GM21619 (cell line): ENCODE results near the gene PCBP4.

ENCODE experiments used
- ATAC-seq: cut with Tn5 transposase; IDR thresholded peaks from one replicate; pipeline ENCODE4 v1.9.1; 2021; ENCODE audit not compliant: unreplicated experiment

Gene PCBP4

DNA sequence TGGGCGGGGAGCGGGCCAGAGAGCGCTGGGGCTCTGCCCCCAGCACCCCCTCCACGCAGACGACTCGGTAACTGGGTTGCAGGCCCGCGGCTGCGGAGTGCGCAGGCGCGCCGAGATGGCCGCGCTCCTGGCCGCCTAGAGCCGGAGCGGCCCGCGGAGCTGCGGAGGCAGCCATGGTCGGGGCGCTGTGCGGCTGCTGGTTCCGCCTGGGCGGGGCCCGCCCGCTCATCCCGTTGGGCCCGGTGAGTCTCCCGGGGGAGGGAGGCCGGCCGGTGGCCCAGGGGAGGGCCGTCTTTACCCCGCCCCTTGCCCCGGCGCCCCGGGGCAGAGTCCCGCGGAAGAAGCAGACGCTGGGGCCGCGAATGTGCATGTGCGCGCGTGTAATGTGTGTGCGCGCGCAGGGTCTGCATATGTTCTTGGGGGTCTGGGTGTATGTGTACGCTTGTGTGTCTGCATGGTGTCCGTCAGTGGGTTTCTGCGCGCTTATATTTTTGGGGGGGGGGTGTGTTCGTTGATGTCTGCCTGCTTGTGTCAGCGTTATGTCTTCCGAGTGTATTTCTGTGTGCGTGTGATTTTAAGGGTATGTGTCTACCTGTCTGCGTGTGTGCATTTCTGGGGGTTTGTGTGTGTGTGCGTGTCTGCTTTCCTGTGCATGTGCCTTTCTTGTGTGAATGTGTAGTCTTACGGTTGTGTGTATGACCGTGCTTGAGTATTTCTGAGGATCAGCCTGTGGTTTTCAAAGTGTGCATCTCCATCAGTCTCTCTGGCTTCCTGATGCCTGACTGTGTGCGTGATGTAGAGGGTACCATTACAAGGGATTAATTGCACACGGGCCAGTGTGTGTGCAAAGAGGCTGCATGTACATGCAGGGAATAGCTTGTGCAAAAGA lies 8.0 kb upstream of the PCBP4 start, which contains the start of gene ABHD14A:
Gene ABHD14A, plus strand, starts transcription at position 102 of the 889 bp plus-strand sequence. Its CDS starts 72 bp downstream, at position 174.
- peak; percentile 47 for ATAC-seq

DNA sequence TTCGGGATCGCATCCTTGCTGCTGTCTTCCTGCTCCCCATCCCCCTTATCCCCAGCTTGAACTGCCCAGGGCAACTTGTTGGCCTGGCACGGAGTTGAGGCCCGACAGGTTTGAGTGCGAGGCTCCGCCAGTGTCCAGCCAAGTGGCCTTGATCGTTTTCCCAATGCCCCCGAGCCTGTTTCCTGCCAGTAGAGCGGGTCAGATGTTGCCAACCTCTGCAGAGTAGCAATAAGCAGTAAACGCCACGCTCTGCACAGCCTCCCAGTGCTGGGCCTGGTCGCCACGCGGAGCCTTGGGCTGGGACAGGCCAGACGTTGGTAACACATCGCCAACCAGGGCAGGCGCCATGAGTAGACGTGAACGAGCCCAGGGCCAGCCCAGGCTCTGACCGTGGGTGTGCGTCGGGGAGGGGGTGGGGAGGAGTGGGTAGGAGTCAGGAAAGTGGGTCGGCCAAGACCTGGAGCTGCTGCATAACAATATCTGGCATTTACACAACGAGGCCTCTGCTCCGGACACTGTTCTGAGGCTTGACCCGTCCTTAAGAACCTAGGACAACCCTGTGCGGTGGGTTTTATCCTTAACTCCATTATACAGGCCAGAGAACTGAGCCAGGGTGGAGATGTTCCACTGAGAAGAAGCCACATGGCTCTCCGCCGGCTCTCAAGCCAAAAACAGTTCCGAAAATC lies 7.2 kb upstream of the PCBP4 start:
- ATAC-seq: no peak

DNA sequence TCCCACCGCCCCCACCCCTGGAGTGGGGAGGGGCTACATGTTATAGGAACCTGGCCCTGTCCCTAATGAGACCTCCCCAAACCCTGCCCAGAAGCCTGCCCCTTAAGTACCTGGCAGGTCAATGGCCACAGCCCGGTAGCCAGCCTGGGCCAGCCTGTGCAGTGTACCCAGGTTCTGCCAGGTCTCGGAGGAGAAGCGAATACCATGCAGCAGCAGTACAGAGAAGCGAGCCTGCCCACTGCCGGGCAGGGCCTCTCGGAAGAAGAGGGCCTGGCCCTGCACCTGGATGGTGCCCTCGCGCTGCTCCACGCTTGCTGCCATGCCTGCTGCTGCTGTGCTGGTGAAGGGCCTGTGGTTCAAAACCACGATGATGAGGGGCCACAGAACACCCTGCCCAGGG lies 4.1 kb upstream of the PCBP4 start:
- no peak for ATAC-seq

DNA sequence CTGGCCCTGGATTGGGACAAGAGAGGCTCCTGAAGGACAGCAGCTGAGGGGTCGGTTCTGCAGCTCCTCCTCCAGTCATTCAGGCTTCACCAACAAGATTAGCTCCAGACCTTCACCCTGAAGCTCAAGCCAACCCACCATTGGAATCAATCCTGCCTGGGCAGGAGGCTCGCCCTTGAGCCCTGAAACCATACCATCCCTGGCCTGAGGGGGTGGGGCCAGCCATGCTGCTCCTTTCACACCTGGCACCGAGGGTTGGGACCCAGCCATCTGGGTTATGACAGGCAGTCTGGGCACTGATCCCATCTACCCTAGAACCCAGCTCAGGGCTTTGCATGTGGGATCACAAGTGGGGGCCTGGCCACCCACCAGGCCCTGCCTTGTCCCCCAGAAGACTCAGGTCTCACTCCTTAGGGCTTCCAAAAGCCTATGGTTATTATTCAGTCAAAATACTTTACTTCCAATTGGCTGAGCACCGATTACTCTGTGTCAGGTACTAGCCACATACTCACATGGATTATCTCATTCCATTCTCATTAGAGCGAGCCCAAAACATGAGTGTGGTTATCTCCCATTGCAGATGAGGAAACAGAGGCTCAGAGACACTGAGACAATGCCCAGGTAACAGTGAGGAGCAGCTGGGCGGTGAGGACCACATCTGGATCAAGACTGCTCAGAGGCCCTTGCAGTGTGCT lies 3.5 kb upstream of the PCBP4 start:
- ATAC-seq: no peak

DNA sequence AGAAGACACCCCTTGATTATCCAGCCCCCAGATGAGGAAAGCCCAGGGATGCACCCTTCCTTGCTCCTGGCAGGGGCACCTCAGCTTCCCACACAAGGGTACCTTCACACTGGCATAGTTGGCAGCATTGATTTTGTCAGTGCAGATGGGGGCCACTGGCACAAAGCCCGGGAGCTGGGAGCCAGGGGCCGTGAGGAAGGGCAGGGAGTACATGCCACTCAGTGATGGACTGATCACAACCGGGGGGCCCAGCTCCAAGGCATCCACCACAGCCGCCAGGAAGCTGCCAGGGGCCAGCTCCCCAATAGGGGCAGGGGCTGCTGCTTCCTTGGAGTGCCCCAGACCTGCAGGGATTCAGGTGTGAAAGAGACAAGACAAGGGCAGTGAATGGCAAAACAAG lies 2.6 kb upstream of the PCBP4 start:
- ATAC-seq: no peak

DNA sequence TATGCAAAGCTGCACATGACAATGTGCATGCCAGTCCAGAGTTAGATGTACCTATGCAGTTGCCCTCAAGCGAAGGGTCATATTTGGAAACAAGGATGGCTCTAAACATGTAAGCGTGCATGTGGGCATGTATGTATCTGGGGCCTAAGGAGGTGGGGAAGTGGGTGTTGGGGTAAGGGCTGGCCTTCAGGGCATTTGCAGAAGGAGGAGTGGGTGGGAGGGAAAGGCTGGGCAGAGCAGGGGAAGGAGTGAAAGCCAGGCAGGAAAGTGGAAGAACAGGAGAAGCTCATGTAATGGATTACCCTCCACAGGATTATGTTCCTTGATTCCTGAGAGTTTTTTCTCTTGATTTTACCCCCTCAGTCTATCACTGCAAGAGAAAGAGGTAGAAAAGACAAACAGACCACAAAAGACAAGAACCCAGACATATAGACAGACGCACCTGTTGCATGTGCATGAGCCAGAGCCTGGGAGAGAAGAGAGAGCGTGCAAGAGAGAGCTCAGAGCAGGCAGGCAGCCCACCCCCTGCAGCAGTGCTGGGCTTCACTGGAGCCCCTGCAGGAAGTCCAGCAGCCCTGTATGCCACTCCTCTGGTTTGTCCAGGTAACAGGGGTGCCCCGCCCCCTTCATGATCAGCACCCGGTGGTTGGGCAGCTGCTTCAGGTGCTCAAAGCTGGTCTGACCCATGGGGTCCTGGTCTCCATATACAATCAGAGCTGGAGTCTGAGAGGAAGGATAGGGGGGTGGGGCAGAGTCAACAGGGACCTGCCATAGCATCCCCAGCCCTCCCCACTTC lies 1.8 kb upstream of the PCBP4 start:
- no peak for ATAC-seq

DNA sequence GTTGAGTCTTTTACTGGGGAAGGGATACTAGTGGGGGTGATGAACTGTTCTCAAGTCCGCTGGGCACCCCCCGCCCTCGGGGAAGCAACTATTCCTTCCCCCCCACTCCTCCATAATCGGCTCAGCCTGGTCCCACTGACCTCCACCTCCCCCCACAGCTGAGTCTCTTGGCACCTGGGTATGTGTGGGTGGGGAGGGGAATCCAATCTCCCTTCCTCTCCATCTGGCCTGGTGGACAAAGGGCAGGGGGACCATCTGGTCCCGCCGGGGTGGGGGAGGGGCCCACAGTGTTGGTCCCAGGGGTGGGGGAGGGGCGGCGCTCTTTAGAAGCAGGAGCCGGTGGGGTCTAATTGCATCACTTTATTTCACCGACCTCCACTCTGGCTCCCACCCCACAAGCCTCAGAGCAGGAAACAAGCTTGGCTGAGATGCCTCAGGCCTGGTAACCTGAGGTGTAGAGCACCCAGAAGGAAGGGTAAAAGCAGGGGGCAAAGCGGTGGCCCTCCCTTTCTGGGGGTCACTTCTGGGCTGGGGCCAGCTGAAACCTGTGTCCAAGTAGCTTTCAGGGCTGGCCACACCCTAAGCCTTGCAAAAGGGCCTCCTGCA lies 1.0 kb upstream of the PCBP4 start:
- no peak for ATAC-seq

DNA sequence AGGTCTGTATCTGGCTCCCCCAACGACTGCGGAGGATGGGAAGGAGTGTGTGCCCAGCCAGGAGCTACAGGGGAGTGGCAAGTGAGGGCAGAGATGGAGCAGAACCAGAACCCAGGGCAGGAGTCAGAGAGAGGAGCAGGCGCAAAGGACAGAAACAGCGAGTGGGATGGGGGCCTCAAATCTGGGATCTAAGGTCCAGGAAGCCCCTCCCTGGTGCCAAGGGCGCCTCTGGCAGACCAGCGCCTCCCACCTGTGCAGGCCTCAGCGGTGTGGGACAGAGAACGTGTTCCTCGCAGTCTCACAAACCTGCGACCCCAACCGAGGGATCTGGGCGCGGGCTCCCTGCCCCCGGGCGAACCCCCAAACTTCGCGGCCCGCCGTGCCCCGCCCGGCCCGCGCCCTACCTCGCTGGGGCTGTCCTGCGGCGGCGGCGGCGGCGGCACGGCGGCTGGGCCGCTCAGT lies 301 bp downstream of the PCBP4 start:
- no peak for ATAC-seq

DNA sequence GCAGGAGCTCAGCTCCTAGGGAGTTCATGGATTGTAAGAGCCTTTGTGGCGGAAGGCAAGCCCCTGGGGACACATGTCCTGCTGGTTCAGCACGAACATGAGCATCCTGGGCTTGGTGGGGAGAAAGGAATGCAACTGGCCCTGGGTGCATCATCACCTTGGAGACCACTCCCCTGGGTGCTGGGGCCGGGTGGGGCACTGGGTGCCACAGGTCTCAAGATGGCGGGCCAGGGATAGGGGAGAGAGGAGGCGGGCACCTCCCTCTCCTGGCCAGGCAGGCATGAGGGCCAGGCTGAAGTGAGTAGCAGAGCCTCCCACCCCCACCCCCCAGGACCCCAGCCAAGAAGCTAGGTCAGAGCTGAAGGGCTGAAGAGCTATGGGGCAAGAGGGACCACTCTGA lies 768 bp downstream of the PCBP4 start:
- no peak for ATAC-seq

DNA sequence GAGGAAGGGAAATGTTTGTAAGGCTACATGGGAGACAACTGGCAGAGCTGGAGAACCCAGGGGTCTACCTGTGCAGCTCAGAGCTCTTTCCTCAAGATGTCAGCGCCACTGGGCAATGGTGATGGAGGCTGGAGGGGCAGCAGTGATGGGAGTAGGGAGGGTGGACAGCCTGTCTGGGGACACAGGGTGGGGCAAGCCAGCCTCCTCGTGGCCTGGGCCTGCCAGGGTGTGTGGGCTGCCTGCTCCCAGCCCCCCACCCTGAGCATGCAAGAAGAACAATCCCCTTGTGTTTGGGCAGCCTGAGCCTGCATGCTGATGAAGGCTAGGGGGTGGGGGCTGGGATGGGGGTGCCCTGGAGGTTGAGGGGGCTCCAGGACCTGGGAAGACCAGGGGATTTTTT lies 1.2 kb downstream of the PCBP4 start:
- ATAC-seq: no peak

DNA sequence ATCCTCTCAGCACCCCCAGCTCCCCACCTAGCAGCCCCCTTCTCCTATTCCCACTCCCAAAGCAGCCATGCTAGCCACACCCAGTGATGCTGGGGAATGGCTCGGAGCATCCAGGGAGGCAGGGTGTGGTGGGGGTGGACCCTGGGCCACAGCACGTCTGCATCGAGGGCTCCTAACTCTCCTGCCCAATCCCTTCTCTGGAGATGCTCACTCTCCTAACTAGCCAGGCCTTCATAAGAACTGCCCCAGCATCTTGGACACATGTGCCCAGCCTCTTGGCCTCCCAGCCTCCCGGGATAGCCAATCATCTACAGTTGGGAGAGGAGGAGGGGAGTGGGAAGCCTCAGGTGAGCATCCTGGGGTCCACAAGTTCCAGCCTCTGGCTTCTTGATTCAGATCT lies 2.7 kb downstream of the PCBP4 start:
- no peak for ATAC-seq

DNA sequence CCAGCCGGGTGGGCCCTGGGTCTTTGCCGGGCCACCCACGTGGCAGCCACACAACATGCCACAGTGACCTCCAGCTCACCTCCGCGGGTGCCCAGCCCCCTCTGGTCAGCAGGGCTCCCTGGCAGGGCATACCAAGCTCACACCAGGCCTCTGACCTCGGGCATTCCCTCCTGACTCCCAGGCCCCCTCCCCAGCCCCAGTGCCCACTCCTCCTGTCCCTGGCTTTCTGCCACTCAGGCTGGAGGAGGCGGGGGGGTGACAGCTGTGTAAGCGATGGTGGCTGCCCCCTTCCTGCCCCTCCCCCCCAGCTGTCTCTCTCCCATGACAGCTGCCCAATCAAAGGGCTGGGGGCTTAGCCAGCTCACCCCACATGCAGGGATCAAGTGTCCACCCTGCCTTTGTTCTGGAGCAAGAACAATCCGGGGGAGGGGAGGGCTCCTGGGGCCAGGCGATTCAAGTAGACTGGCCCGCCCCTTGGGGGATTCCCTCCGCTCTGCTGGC lies 3.3 kb downstream of the PCBP4 start:
- no peak for ATAC-seq

DNA sequence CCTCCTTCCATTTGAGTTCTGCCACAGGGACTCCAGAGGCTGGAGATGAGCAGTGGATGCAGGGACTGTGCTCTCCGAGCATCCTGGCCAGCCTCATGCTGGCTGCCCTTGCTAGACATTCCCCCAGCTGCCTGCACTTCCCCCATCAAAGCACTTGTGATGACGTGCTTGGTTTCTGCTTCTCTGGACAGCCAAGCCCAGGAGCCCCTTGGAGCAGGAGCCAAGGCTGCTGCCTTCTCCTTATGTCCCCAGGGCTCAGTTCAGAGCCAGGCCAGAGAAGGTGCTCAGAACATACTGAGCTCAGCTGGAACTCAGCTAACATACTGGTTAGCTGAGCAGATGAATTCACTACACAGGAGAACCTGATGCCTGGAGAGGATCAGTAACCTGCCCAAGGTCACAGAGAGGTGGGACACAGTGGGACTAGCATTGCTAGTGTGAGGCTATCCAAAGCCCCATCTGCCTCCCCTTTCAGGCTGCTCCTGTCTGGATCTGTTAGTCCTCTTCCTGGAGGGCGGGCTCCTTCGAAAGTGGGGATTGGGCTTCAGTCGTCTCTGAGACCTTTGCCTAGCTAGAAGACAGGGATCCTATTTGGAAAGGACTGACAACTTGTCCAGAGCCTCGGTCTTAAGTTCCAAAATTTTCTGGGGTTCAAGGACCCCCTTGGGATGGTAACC lies 4.3 kb downstream of the PCBP4 start:
- ATAC-seq: no peak

DNA sequence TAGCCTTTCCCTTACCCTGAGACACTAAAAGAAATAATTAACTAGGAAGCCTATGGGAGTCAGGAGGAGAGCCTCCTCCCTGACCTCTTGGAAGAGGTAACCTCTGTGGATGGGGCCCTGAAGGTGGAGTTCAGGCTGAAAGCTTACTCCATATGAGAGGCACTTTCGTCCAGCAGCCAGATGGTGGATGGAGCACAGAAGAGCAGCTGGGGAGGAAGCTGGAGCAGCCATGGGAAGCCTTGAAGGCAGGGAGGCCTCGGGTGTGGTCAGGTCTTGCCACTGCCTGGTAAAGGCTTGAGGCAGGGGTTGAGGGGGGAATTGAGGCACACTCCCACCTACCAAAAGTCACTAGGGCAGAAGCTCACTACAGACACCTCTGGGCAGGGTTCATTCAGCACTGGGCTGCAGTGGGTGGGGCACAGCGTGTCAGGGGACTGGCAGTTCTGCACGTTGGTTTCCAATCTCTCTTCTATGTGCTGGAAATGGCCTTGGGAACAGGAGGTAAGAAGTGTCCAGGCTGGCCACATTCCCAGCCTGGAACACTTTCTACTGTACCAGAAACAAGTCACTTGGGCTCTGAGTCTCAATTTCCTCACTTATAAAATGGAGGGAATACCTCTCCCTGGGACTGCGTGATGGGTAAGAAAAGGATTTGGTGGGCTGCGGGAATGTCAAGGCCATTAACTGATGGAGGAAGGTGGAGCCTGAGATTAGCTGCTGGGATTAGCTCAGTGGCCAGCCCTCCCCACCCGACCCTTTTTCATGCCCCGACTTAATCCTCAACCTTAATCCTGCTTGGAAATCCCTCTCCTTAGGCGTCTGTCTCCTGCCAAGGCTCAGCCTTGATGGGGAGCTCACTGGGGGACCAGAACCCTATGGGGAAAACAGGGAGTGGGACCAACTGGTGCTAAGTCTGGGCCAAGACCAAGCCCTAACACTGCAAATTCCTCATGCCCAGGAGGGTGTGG lies 5.4 kb downstream of the PCBP4 start:
- no peak for ATAC-seq

DNA sequence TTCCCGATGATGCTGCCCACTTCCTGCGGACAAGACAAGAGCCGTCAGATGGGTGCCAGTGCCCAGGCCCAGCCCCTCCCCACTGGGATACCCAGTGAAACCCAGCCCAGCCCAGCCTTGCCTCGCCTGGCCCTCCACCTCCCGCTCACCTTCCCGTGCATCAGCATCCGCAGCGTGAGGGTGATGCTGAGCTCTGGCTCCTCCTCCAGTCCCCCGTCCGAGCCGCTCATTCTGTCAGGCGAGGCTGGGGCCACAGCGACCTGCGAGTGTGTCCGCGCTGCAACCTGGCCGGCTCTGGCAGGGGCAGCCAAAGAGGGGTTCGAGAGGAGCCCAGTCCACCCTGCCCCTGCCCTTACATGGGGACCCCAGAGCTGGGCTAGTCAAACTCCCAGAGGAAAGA lies 6.2 kb downstream of the PCBP4 start:
- no peak for ATAC-seq

DNA sequence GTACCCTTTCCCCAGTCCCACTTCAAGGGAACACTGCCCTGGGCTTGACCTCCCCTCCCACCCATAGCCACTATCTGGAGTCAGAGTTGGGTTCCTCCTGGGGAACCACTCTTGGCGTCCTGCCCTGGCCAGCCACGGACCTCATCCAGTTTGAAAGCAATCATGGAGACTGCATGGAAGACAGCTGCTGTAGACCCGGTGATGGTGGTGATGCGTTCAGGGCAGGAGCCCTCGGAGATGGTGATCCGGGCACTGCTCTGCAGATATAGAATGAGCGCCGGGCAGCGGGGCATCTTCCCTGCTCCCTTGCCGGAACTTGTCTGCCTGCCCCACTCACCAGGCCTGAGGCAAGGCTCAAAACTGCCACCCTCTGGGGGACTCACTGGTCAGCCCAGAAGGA lies 6.9 kb downstream of the PCBP4 start:
- no peak for ATAC-seq

DNA sequence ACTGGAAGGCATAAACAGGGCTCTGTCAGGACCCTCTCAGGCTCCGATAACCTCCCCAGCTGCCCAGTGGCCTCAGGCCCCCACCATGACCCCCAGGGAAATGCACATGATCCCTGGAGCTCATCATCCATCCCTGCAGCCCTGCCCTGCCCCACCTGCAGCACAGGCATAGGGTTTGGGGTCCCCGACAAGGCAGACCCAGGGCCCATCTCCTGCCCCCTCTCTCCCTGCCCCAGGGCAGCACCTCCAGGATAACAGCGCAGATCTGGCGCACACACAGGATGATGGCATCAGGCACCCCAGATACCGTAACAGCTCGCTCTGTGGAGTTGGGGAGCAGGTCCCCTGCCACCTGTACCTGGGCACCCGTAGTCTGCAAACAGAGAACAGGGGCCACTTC lies 7.6 kb downstream of the PCBP4 start:
- no peak for ATAC-seq
